Measurements from ENCODE around the gene LMAN1L.

Gene LMAN1L

DNA sequence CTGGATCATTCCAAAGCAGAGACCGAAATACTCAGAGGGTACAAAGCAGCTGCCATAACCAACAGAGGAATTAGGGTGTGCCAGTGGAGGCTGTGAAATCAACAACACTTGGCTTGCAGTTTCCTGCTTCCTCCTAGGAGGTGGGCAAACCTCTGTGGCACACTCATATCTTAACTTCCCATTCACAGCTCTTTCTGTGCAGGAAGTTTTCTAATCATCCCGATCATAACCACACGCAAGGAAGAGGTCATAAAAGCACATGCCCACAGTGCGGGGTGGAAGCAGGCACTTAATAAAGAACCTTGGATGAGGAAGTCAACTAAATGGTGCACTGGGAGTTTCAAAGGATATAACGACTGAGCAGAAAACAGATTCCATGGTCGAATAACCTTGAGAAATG lies 55.4 kb downstream of the LMAN1L start:
- no peak for DNase-seq (ENCODE audit: low spot score)
- in situ Hi-C loops (cut with MboI; ENCODE audit: low sequenced_read_pairs, unreplicated experiment) = no loop called here
- TF ChIP-seq, protein P1, sequence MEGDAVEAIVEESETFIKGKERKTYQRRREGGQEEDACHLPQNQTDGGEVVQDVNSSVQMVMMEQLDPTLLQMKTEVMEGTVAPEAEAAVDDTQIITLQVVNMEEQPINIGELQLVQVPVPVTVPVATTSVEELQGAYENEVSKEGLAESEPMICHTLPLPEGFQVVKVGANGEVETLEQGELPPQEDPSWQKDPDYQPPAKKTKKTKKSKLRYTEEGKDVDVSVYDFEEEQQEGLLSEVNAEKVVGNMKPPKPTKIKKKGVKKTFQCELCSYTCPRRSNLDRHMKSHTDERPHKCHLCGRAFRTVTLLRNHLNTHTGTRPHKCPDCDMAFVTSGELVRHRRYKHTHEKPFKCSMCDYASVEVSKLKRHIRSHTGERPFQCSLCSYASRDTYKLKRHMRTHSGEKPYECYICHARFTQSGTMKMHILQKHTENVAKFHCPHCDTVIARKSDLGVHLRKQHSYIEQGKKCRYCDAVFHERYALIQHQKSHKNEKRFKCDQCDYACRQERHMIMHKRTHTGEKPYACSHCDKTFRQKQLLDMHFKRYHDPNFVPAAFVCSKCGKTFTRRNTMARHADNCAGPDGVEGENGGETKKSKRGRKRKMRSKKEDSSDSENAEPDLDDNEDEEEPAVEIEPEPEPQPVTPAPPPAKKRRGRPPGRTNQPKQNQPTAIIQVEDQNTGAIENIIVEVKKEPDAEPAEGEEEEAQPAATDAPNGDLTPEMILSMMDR (IDR thresholded peaks at IDR 0.05; ENCODE audit: borderline replicate concordance, control extremely low read depth, extremely low read depth, insufficient read depth, missing control alignments) = no peak

DNA sequence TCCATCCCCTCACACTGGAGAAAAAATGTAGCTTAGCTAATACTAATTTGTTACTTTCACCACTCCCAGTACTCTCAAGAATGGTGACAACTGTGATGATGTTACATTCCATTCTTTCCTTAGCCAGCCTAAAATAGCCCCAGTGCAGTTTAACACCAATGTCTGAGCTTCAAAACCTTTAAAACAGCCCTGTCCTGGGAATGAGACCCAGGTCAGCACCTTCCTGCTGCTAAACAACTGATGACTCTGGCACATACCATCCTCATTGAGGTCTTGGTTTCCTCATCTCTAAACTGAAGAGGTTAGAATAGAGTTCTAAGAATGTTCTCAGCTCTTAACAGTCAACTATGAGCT lies 56.7 kb downstream of the LMAN1L start:
- no peak for DNase-seq (ENCODE audit: low spot score)
- in situ Hi-C loops (cut with MboI; ENCODE audit: low sequenced_read_pairs, unreplicated experiment) = no loop called here
- TF ChIP-seq, protein P1 (IDR thresholded peaks at IDR 0.05; ENCODE audit: borderline replicate concordance, control extremely low read depth, extremely low read depth, insufficient read depth, missing control alignments) = no peak

DNA sequence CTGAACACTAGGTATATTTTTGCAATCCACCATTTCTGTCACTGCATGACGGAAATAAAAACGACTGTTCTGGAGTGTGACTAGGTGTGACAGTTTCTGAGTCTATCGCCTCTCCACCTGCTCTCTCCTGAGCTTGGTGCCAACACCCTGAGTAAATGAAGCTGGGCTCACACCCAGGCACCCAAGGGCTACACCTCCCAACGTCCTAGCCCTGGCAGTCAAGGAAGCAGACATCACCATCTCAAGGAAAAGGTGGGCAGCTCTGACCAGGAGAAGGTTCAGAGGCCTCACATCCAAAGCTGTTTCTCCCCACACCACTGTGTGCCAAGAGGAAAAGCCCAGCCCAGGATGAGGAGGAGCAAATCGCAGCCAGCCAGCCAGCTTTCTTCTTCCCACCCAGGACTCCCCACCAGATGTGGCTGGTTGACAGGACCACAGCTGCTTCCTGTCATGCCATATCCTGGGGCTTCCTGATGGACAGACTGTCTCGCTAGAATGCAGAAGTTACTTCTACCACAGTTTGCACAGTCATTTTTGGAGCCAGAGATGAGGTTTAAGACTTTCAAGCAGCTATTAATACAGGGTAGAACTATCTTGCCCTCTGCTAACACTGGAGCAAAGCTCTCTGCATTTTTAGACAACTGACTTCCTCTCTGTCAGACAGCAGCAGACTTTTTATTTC lies 57.2 kb downstream of the LMAN1L start:
- peak; percentile 81 for DNase-seq (ENCODE audit: low spot score)
- TF ChIP-seq, protein P1 (IDR thresholded peaks at IDR 0.05; ENCODE audit: borderline replicate concordance, control extremely low read depth, extremely low read depth, insufficient read depth, missing control alignments) = no peak
- in situ Hi-C loops (cut with MboI; ENCODE audit: low sequenced_read_pairs, unreplicated experiment) = no loop called here

DNA sequence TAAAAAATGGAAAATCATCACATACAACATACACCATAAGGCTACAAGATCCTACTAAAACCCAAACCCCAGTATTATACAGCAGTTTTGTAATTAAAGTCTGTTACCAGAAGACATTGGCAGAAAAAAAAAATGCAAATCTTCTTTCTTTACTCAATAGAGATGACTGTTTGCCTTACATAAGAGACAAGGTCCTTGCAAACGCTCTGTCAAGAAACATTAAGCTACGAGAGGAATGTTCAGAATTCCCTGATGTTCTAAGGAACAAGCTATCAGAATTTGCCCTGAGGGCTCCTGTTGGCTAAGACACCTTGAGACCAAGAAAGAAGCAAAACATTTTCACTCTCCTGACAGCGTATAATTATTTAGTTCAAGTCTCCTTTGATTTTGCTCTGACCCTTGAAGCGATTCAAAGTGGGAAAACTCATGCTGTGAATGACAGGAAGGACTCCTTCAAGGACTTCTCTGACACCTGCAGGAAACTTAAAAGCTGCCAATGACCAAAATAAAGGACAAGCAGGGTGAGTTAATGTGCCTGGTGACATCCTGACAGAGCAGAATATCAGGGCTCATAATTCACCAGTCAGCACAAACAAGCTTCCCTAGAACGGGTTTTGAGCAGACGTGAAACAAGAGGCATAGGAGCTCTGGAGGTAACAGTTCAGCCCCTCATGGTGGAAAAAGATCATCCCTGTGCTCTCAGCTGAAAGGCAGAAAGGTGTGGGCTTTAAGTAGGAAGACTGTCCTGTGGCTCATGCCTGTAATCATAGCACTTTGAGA lies 58.0 kb downstream of the LMAN1L start:
- no peak for DNase-seq (ENCODE audit: low spot score)
- TF ChIP-seq, protein P1 (IDR thresholded peaks at IDR 0.05; ENCODE audit: borderline replicate concordance, control extremely low read depth, extremely low read depth, insufficient read depth, missing control alignments) = no peak
- in situ Hi-C loops (cut with MboI; ENCODE audit: low sequenced_read_pairs, unreplicated experiment) = no loop called here

DNA sequence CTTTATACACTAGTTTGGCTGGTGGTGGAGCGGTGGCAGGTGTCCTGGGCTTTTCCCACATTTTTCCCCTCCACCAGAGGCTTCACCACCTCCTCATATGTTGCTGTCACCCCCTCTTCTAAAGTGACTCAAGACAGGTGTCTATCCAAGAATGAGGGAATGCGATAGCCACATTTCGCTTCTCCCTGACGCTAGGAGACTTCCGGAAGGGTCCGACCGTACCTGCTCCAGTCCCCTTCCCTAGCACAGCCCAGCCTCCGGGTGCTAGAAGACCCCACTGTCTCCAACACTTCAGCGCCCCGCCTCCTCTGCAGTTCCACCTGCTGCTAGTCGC lies 60.0 kb downstream of the LMAN1L start:
- in situ Hi-C loops (cut with MboI; ENCODE audit: low sequenced_read_pairs, unreplicated experiment) = no loop called here
- TF ChIP-seq, protein P1 (IDR thresholded peaks at IDR 0.05; ENCODE audit: borderline replicate concordance, control extremely low read depth, extremely low read depth, insufficient read depth, missing control alignments) = no peak
- no peak for DNase-seq (ENCODE audit: low spot score)

DNA sequence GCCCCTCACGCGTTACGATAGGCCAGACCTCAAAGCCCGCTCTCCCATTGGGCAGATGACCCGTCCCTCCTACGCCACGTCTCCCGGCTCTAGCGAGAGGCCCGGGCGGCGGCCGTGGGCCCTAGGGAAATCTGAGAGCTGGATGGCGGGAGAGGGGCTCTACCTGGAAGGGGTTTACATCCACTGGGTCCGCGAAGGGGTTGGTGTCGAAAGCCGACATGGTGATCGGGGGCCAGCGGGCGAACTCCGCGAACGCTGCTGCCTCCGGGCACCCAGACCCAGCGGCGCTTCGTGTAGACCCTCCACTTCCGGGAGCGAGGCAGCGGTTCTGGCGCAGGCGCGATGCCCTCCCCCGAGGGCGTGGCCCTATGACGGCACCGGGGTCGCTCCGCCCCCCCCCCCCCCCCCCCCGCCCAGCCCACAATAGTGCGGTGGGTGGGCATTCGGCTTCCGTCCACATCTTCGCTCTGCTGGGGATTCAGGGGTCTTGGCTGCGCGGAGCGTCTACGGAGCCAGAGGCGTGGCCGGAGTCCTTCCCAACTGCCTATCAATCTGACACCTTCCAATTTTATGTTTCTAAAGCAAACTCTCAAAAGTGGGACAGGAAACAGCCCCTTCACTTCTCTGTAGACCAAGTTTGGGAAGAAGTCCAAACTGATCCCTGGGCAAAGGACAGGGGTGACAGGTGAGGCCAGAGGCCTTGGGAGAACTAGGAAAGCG lies 60.6 kb downstream of the LMAN1L start, which contains the start of gene SCAMP2:
Gene SCAMP2 (minus strand): TSS at position 330 of the 720 bp plus-strand sequence. CDS start 110 bp downstream, at position 220.
- in situ Hi-C loops (cut with MboI; ENCODE audit: low sequenced_read_pairs, unreplicated experiment) = no loop called here
- TF ChIP-seq, protein P1 (IDR thresholded peaks at IDR 0.05; ENCODE audit: borderline replicate concordance, control extremely low read depth, extremely low read depth, insufficient read depth, missing control alignments) = no peak

More for the DNA sequence above, 60.6 kb downstream of the LMAN1L start, which contains the start of gene SCAMP2:
- peak; percentile 97 for DNase-seq (ENCODE audit: low spot score)

Measured in GM13976 (cell line).